HG02763 (cell line): Measurements from ENCODE around the gene LAMA2.
"Not testable (repeated sequence)": the region's sequence is repeated elsewhere in the genome, so short reads cannot be mapped to it uniquely, and the experiment has no call there.

Source experiments
- ATAC-seq: cut with Tn5 transposase; IDR thresholded peaks from one replicate; pipeline ENCODE4 v1.9.1; 2021; ENCODE audit warnings: mild to moderate bottlenecking, moderate library complexity; ENCODE audit not compliant: unreplicated experiment

The LAMA2 gene

GRCh38 chr6:129114636-129115391 is 231.9 kb downstream of the LAMA2 start:
- ATAC-seq: no peak

- no peak for ATAC-seq
Observed at GRCh38 chr6:129115471-129115870, 232.5 kb downstream of the LAMA2 start.

- ATAC-seq: no peak
Observed at GRCh38 chr6:129117355-129117754, 234.4 kb downstream of the LAMA2 start.

- ATAC-seq: no peak
Observed at GRCh38 chr6:129120856-129121638, 238.1 kb downstream of the LAMA2 start.

GRCh38 chr6:129124347-129124746 is 241.4 kb downstream of the LAMA2 start:
- no peak for ATAC-seq

GRCh38 chr6:129130106-129130505 is 247.2 kb downstream of the LAMA2 start:
- no peak for ATAC-seq

GRCh38 chr6:129130959-129131681 is 248.2 kb downstream of the LAMA2 start:
- ATAC-seq: no peak

GRCh38 chr6:129133770-129134192 is 250.8 kb downstream of the LAMA2 start:
- ATAC-seq: no peak

GRCh38 chr6:129134535-129134934 is 251.6 kb downstream of the LAMA2 start:
- no peak for ATAC-seq

GRCh38 chr6:129135451-129135850 is 252.5 kb downstream of the LAMA2 start:
- ATAC-seq: no peak

- ATAC-seq: no peak
Observed at GRCh38 chr6:129136751-129137150, 253.8 kb downstream of the LAMA2 start.

- no peak for ATAC-seq
Observed at GRCh38 chr6:129138739-129139405, 255.9 kb downstream of the LAMA2 start.

GRCh38 chr6:129140526-129140925 is 257.6 kb downstream of the LAMA2 start:
- ATAC-seq: no peak

GRCh38 chr6:129141499-129141898 is 258.6 kb downstream of the LAMA2 start:
- ATAC-seq: no peak

GRCh38 chr6:129146902-129147301 is 264.0 kb downstream of the LAMA2 start:
- no peak for ATAC-seq

- ATAC-seq: no peak
Observed at GRCh38 chr6:129150507-129150906, 267.6 kb downstream of the LAMA2 start.

- ATAC-seq: no peak
Observed at GRCh38 chr6:129153257-129153656, 270.3 kb downstream of the LAMA2 start.

- not testable (repeated sequence) for ATAC-seq
Observed at GRCh38 chr6:129159242-129159641, 276.3 kb downstream of the LAMA2 start.

- ATAC-seq: no peak
Observed at GRCh38 chr6:129162605-129163004, 279.7 kb downstream of the LAMA2 start.

- ATAC-seq: no peak
Observed at GRCh38 chr6:129163551-129163950, 280.6 kb downstream of the LAMA2 start.

GRCh38 chr6:129164032-129164431 is 281.1 kb downstream of the LAMA2 start:
- ATAC-seq: no peak
